GM18909 (cell line): Measurements from ENCODE around the gene KIAA1217.

ENCODE experiments used
- ATAC-seq: cut with Tn5 transposase; IDR thresholded peaks from one replicate; pipeline ENCODE4 v1.9.1; 2021; ENCODE audit warnings: mild to moderate bottlenecking; ENCODE audit not compliant: unreplicated experiment, poor library complexity

Gene KIAA1217

GRCh38 chr10:24518411-24518810 lies 309.5 kb downstream of the KIAA1217 start:
- ATAC-seq, result no peak

GRCh38 chr10:24518981-24519597 lies 310.2 kb downstream of the KIAA1217 start:
- no peak for ATAC-seq

- no peak for ATAC-seq
These were observed 311.0 kb downstream of the KIAA1217 start for GRCh38 chr10:24519950-24520349.

- ATAC-seq, result no peak
These were observed 315.4 kb downstream of the KIAA1217 start for GRCh38 chr10:24524314-24524713.

- ATAC-seq, result no peak
These were observed 317.2 kb downstream of the KIAA1217 start for GRCh38 chr10:24526085-24526649.

- no peak for ATAC-seq
These were observed 320.0 kb downstream of the KIAA1217 start for GRCh38 chr10:24528946-24529345.

- ATAC-seq, result no peak
These were observed 322.5 kb downstream of the KIAA1217 start for GRCh38 chr10:24531439-24531838.

GRCh38 chr10:24533981-24534380 lies 325.0 kb downstream of the KIAA1217 start:
- ATAC-seq, result no peak

GRCh38 chr10:24536636-24537035 lies 327.7 kb downstream of the KIAA1217 start:
- ATAC-seq, result no peak

GRCh38 chr10:24541239-24541753 lies 332.4 kb downstream of the KIAA1217 start:
- no peak for ATAC-seq

GRCh38 chr10:24542314-24543270 lies 333.7 kb downstream of the KIAA1217 start:
- no peak for ATAC-seq

- ATAC-seq, result no peak
These were observed 335.8 kb downstream of the KIAA1217 start for GRCh38 chr10:24544776-24545175.

GRCh38 chr10:24545585-24545984 lies 336.6 kb downstream of the KIAA1217 start:
- no peak for ATAC-seq

- no peak for ATAC-seq
These were observed 341.7 kb downstream of the KIAA1217 start for GRCh38 chr10:24550680-24551079.

GRCh38 chr10:24551161-24551560 lies 342.2 kb downstream of the KIAA1217 start:
- ATAC-seq, result no peak

GRCh38 chr10:24552346-24553016 lies 343.5 kb downstream of the KIAA1217 start:
- ATAC-seq, result peak; percentile 63

- no peak for ATAC-seq
These were observed 344.2 kb downstream of the KIAA1217 start for GRCh38 chr10:24553051-24553612.

GRCh38 chr10:24554036-24554435 lies 345.1 kb downstream of the KIAA1217 start:
- no peak for ATAC-seq

- ATAC-seq, result no peak
These were observed 347.3 kb downstream of the KIAA1217 start for GRCh38 chr10:24556126-24556749.
